Cardiac septum (tissue), 1 donor: ENCODE measurements around the gene PRKAG2. TPM values are rescaled to one million over a fixed set of nuclear protein-coding genes. Genes with fewer than 3 reads are reported as not detected.

Source experiments
- DNase-seq: peaks from one replicate; pipeline ENCODE4 v3.0.0-alpha.2; 2020; ENCODE audit warnings: low spot score
- intact Hi-C: fragments of 100-400 bp; cut with DNase I; formaldehyde crosslinking; loops from one replicate; pipeline ENCODE4 v1.14.0; 2022
- total RNA-seq: library from RNA; stranded (reverse); fragmentation: NEBNext Ultra II Directional; extraction: Animal tissue kit (Norgen Biotek cat#: 25700); gene quantifications from one replicate; pipeline ENCODE4 v1.2.1, GENCODE V29; 2021
- donor health status: DM: no; HTN: no; CAD: no.

PRKAG2 gene
- total RNA-seq, 1 donor from 2014 or later = 106 TPM

- peak; percentile 79 for DNase-seq
- intact Hi-C loops = loop anchor here (2.0 to 5.0 kb wide), 3 partner anchors 57 to 238 kb away; no protein-coding TSS in a partner anchor
These were observed 357.8 kb downstream of the PRKAG2 start for GRCh38 chr7:151518947-151519764.

DNA sequence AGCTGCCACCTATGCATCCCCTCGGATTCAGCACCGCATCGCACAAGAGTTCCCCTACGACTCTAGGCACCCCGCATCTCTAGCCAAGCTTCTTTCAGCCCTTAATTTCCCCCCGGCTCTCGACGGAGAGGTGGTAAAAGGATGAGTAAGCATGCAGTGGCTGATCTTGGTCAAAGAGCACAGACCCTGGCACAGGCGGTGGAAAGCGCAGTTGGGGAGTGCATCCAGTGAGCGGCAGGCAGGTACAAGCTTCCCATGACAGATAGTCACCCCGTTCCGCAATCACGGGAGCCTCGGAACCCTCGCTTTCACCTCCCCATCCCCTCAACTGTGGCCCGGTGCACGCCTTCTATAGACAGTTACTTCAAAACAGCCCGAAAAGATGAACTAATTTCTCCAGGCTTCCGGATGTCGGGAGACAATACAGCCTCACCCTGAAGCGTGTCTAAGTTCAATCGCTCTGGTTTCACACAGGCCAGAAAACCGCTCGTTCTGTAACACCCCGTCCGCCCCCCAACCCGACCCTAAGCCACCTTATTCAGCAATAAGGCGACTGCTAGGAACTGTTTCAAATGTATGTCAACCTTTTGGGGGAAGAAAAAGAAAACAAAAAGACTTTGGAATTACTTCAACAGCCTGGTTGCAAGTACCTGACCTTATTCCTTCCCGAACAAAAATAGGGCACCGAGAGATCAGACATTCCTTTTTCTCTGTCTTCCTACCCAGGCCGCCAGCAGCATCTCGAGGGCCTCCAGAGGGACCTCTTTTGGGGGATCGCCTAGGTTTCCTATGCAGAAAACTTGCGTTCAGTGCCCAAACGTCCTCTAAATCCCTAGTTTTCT lies 358.6 kb downstream of the PRKAG2 start:
- intact Hi-C loops = loop anchor here (2.0 to 5.0 kb wide), 3 partner anchors 56 to 239 kb away; no protein-coding TSS in a partner anchor
- peak; percentile 87 for DNase-seq

DNA sequence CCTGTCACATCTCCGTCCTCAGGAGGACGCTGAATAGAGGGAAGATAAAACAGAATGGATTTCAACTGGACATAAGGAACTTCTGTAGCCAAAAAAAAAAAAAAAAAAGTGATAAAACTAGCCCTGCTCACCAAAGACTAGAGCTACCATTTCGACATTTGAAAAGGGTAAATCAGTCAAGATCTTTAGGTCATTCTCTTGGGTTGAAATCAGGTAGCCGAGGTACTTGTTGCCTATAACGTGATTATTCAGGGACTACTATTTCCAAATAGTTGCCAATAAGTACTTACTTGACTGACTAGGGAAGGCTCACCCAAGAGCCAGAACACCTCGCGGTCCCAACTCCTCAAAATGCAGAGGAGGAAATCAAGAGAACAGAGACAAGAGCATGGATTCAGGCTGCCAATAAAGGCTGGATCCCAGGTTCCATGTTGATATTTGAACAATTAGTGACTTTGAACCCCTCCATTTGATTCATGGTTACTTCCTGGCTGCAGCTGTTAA lies 359.3 kb downstream of the PRKAG2 start:
- intact Hi-C loops = loop anchor here (2.0 to 5.0 kb wide), 3 partner anchors 55 to 240 kb away; no protein-coding TSS in a partner anchor

DNA sequence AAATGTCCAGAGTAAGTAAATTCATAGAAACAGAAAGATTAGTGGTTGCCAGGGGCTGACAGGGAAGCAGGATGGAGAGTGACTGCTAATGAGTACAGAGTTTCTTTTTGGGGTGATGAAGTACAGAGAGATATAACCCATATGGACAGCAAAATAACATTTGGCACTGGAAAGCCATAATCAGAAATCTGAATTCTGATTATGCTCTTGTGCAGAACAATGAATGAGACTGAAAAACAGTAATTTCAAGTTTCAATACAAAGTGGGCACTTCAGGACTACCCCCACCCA lies 361.7 kb downstream of the PRKAG2 start:
- DNase-seq = no peak
- intact Hi-C loops = loop anchor here (5.0 kb wide), 2 partner anchors 53 to 242 kb away; no protein-coding TSS in a partner anchor

More for the DNA sequence above, 359.3 kb downstream of the PRKAG2 start:
- DNase-seq = no peak

GRCh38 chr7:151514461-151515275 lies 362.2 kb downstream of the PRKAG2 start:
- intact Hi-C loops = loop anchor here (5.0 kb wide), 2 partner anchors 52 to 243 kb away; no protein-coding TSS in a partner anchor
- DNase-seq = no peak

- intact Hi-C loops = no loop called here
These were observed 363.8 kb downstream of the PRKAG2 start for GRCh38 chr7:151513133-151513532.

DNA sequence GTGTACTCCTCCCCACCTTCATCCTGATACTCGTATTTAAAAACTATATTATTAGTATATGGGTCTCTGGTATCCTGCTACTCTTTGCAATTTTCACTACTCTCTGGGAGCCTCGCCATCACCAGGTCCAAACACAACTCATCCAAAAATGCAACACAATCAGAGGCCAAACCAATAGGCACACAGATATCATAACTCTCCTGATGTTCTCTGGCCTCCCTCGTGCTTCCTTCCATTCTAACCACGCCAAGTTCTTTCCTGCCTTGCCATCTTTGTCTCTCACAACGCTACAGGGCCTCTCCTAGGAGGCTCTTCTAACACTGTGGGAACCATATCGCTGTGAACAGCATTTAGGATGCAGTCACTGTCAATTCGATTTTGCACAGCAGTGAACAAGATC lies 364.6 kb downstream of the PRKAG2 start:
- intact Hi-C loops = no loop called here
- DNase-seq = no peak

More at GRCh38 chr7:151513133-151513532, 363.8 kb downstream of the PRKAG2 start:
- no peak for DNase-seq

DNA sequence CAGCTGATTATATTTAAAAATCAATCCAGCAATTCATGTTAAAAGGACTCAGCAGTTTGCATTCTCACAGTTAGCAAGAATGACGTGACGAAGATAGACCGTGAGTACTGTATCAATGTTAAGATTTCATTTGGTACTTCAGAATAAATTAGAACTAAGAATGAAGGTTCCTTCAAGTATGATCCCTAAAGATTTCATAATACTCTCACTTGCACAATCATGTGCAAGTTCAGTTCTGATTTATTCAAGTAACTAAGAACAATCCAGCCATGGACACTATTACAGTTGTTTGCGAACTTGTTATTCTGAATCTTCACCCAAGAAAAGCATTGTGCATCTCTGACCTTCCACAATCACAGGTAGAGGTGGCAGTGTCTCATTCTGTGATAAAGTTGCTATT lies 365.0 kb downstream of the PRKAG2 start:
- intact Hi-C loops = no loop called here
- no peak for DNase-seq

- intact Hi-C loops = no loop called here
- no peak for DNase-seq
These were observed 365.6 kb downstream of the PRKAG2 start for GRCh38 chr7:151511270-151511669.

DNA sequence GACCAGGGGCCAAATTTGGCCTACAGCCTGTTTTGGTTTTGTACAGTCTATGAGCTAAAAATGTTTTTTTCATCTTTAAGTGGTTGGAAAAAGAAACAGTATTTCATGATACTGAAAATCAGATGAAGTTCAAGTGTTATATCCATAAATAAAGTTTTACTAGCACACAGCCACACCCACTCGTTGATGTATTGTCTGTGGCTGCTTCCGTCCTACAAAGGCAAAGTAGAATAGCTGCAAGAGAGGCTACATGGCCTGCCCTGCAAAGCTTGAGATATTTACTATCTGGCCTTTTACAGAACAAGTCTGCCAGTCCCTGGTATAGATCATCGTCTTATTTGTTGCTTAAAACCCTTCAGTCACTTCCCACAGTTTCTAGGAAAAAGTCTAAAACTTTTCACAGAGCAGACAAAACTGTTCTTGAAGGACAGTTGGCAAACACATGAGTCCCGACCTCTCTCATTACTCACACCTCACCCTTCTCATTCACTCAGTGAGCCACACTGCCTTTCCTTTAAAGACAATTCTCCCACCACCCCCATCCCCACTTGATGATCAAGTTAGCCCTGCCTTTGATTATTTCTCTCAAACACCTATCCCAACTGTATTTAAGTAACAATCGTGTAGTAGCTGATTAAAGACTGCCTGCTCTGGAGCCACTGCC lies 367.1 kb downstream of the PRKAG2 start:
- DNase-seq = no peak
- intact Hi-C loops = no loop called here

GRCh38 chr7:151508991-151509390 lies 367.9 kb downstream of the PRKAG2 start:
- DNase-seq = no peak
- intact Hi-C loops = no loop called here

- intact Hi-C loops = no loop called here
- no peak for DNase-seq
These were observed 369.1 kb downstream of the PRKAG2 start for GRCh38 chr7:151507806-151508205.

GRCh38 chr7:151506901-151507382 lies 370.0 kb downstream of the PRKAG2 start:
- DNase-seq = no peak
- intact Hi-C loops = no loop called here

Other genes with a start within 250 kb of the PRKAG2 start
- not detected for gene GALNTL5, start 79.3 kb upstream of the PRKAG2 start, total RNA-seq
- gene GALNT11, start 148.6 kb upstream of the PRKAG2 start, total RNA-seq = 25.6 TPM